HEK293T (cell line): ENCODE measurements around the gene SNX9.

Source experiments
- CTCF ChIA-PET: fragments of 350-600 bp; formaldehyde crosslinking; extraction: SDS; loops from one replicate; lab custom pipeline; 2021; ENCODE audit warnings: antibody characterized with exemption, inconsistent platforms; lab: Yijun Ruan, JAX
- POLR2A ChIA-PET: fragments of 350-600 bp; formaldehyde crosslinking; extraction: SDS; loops from one replicate; lab custom pipeline; 2020; ENCODE audit warnings: antibody characterized with exemption, inconsistent platforms; lab: Yijun Ruan, JAX
- DNase-seq: peaks from one replicate; pipeline ENCODE4 v3.0.0; 2012; ENCODE audit warnings: mixed read lengths; ENCODE audit errors: extremely low spot score
- ARNT ChIP-seq: fragments of 450-650 bp; IDR thresholded peaks from 2 replicates; pipeline ENCODE4 v1.6.1; 2017; ENCODE audit warnings: mild to moderate bottlenecking
- BHLHE40 ChIP-seq: fragments of 450-650 bp; IDR thresholded peaks from 2 replicates; pipeline ENCODE4 v1.6.1; 2016; ENCODE audit warnings: mild to moderate bottlenecking, moderate library complexity, borderline replicate concordance
- CTBP1 ChIP-seq: fragments of 450-650 bp; IDR thresholded peaks from 2 replicates; pipeline ENCODE4 v1.6.1; 2016; ENCODE audit warnings: borderline replicate concordance
- ELF4 ChIP-seq: fragments of 450-650 bp; IDR thresholded peaks from 2 replicates; pipeline ENCODE4 v1.6.1; 2017; ENCODE audit warnings: antibody characterized with exemption
- FOXA1 ChIP-seq: fragments of 450-650 bp; IDR thresholded peaks from 2 replicates; pipeline ENCODE4 v1.6.1; 2016; ENCODE audit warnings: mild to moderate bottlenecking
- FOXK2 ChIP-seq: fragments of 450-650 bp; IDR thresholded peaks from 2 replicates; pipeline ENCODE4 v1.6.1; 2016; ENCODE audit warnings: mild to moderate bottlenecking
- FOXM1 ChIP-seq: fragments of 450-650 bp; IDR thresholded peaks from 2 replicates; pipeline ENCODE4 v1.6.1; 2017; ENCODE audit warnings: mild to moderate bottlenecking, borderline replicate concordance
- HDGF ChIP-seq: fragments of 450-650 bp; IDR thresholded peaks from 2 replicates; pipeline ENCODE4 v1.6.1; 2017; ENCODE audit warnings: antibody characterized with exemption, borderline replicate concordance
- L3MBTL2 ChIP-seq: fragments of 450-650 bp; conservative IDR thresholded peaks from 2 replicates; pipeline ENCODE4 v1.6.1; 2016; ENCODE audit warnings: mild to moderate bottlenecking
- LEF1 ChIP-seq: fragments of 450-650 bp; IDR thresholded peaks from 2 replicates; pipeline ENCODE4 v1.6.1; 2017; ENCODE audit warnings: mild to moderate bottlenecking, borderline replicate concordance
- NFRKB ChIP-seq: fragments of 450-650 bp; IDR thresholded peaks from 2 replicates; pipeline ENCODE4 v1.6.1; 2016; ENCODE audit warnings: mild to moderate bottlenecking, moderate library complexity
- SP1 ChIP-seq: fragments of 450-650 bp; IDR thresholded peaks from 2 replicates; pipeline ENCODE4 v1.6.1; 2017
- SUZ12 ChIP-seq: fragments of 450-650 bp; IDR thresholded peaks from 2 replicates; pipeline ENCODE4 v1.6.1; 2016; ENCODE audit warnings: mild to moderate bottlenecking
- TARDBP ChIP-seq: fragments of 450-650 bp; IDR thresholded peaks from 2 replicates; pipeline ENCODE4 v1.6.1; 2016
- ZNF384 ChIP-seq: fragments of 450-650 bp; IDR thresholded peaks from 2 replicates; pipeline ENCODE4 v1.6.1; 2016
- TF ChIP-seq, protein P1 (sequence below): fragments of 450-650 bp; IDR thresholded peaks from 2 replicates; pipeline ENCODE4 v1.6.1; 2016

SNX9 gene

DNA sequence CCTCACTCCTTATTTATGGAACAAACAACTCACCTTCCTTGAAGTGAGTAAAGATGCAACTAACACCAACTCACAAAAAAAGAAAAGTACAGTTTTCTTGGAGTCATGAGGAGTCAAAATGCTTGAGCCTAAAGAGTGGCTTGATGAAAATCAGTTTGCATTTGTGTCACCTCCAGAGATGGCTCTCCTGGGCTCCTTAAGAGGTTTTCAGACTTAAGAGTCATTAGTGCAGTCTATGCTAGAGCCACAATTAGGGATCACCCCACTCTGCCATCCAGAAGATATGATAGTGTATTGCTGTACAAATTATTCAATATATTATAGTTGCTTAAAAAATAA, 11.9 kb upstream of the SNX9 start:
- POLR2A ChIA-PET = no interaction called here
- DNase-seq = no peak
- CTCF ChIA-PET = interaction anchor here (1.0 kb wide), 1 partner anchor 63 kb away, joined by 3 read pairs; no protein-coding TSS in a partner anchor
- TF ChIP-seq CTBP1 = no peak

DNA sequence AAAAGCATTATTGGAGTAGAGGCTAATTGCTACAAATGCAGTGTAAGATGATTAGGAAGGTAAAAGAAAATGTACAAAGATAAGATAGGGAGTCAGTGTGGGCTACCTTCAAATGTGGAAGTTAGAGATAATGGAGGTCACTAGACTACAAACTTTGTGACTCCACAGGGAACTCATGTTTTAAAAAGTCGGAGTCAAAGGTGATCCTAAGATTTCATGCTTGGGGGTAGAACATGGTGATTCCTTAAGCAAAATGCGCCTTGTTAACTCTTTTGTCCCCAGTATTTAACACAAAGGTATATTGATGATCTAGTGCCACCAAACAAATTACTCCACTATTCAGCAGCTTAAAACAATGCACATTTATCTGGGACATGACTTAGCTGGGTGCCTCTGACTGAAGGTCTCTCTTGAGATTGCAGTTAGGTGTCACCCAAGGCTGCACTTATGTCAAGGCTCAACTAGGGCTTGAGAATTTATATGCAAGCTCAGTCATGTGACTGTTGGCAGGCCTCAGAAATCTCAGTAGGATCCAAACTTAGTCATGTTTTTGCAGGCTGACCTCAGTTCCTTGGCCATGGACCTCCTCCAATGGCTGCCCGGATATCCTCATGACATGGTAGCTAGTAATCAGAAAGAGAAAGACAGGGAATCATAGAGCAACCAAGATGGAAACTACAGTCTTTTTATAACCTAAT, 11.4 kb upstream of the SNX9 start:
- no peak for DNase-seq
- POLR2A ChIA-PET = no interaction called here
- CTCF ChIA-PET = interaction anchor here (1.0 kb wide), 1 partner anchor 63 kb away, joined by 3 read pairs; no protein-coding TSS in a partner anchor
- TF ChIP-seq HDGF (no peak), FOXA1 (no peak), ELF4 (no peak), SUZ12 (no peak), NFRKB (no peak), ARNT (no peak), FOXK2 (no peak), BHLHE40 (no peak), L3MBTL2 (no peak), TARDBP (no peak), CTBP1 (no peak), LEF1 (no peak), FOXM1 (no peak), ZNF384 (no peak), SP1 (no peak)
- TF ChIP-seq, protein P1, sequence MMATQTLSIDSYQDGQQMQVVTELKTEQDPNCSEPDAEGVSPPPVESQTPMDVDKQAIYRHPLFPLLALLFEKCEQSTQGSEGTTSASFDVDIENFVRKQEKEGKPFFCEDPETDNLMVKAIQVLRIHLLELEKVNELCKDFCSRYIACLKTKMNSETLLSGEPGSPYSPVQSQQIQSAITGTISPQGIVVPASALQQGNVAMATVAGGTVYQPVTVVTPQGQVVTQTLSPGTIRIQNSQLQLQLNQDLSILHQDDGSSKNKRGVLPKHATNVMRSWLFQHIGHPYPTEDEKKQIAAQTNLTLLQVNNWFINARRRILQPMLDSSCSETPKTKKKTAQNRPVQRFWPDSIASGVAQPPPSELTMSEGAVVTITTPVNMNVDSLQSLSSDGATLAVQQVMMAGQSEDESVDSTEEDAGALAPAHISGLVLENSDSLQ = no peak

DNA sequence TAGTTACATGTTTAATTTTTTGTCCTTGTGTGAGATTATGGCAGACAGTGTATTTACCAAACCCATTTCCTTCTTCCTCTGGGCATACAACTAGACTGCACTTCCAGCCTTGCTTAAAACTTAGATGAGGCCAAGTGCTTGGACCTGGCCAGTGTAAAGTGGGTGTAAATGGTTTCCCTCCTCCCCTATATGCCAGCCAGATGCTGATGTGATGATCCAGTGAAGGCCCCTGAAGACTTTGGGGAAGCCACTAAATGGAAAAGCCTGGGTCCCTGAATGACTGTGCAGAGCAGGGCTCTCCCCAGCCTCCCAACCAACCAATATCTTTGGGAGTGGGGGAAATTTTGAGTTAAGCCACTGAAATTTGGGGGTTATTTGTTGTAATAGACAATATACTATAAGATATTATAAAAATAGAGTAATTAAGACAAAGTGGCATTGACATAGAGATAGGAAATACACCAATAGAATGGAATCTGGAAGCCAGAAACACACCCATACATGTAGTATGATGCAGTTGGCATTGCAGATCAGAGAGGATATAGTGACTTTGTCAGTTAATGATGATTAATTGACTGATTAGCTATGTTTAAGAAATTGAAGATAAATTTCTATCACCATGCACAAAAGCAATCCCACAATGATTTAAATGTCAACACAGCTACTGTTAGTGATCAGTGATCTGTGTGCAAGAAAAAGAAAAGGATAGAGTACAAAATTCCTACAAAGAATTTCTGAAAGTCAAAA, 10.4 kb upstream of the SNX9 start:
- DNase-seq = no peak
- ChIA-PET POLR2A (no interaction called here), CTCF (no interaction called here)
- TF ChIP-seq SP1 (no peak), BHLHE40 (no peak), FOXM1 (no peak), CTBP1 (no peak), HDGF (no peak), ARNT (no peak), L3MBTL2 (no peak), LEF1 (no peak), TARDBP (no peak), FOXK2 (no peak), FOXA1 (no peak), ELF4 (no peak)
- TF ChIP-seq, protein P1 = no peak

DNA sequence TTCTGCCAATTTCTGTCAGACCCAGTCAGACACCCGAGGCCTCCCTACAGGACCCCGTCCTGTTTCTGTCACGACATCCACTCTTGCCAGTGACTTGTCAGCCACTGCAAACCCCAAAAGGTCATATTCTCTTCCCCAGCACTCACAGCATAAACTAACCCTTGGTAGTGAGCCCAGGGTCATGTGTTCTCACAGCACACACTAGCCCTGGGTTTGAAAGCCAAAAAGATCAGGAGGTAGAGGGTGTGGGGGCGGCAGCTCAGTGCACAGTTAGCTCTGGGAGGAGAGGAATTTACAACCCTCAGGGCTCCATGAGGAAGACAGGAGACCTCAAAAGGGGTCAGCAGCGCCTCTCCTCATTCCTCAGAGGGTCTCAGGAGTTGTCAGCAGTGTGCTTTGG, 9.9 kb upstream of the SNX9 start:
- ChIA-PET POLR2A (no interaction called here), CTCF (interaction anchor here (0.6 kb wide), 1 partner anchor 56 kb away, joined by 4 read pairs; no protein-coding TSS in a partner anchor)
- TF ChIP-seq HDGF (no peak), LEF1 (no peak), BHLHE40 (no peak), FOXA1 (no peak), L3MBTL2 (no peak), ARNT (no peak), FOXM1 (no peak), ELF4 (no peak), NFRKB (no peak)
- no peak for DNase-seq

DNA sequence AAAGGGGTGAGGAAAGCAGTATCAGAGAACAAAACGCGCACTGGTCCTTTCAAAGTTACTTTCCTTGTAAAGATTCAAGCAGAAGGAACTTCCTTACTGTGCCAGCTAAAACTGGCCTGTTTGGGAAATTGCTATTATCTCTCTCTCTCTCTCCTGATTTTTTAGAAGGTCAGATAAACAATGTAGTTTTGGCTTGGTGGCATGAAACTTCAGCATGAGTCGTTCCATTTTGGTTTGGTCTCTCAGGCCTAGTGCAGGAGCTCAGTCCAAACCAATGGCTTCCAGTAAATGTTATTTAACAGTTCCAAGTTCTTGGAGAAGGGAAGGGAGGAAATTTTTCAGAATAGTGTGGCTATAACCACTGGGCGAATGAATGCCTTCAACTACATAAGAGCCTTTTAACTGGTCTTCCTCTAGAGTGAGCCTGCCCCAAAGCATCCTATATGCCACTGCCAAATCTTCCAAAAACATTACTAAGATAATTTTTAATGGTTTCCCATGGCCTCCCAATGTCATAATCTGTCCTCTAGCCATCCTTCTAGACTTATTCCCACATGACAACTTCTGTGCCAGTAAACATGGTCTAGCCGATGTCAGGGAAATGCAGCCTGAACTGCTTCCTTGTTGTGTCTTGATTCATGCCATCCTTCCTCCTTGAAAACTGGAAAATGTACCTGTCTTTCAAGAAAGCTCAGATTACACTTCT, 9.1 kb upstream of the SNX9 start:
- ChIA-PET CTCF (interaction anchor here (0.6 kb wide), 1 partner anchor 55 kb away, joined by 4 read pairs; no protein-coding TSS in a partner anchor), POLR2A (no interaction called here)
- TF ChIP-seq BHLHE40 = no peak
- TF ChIP-seq FOXA1 = no peak
- TF ChIP-seq ELF4 = no peak
- DNase-seq = no peak

DNA sequence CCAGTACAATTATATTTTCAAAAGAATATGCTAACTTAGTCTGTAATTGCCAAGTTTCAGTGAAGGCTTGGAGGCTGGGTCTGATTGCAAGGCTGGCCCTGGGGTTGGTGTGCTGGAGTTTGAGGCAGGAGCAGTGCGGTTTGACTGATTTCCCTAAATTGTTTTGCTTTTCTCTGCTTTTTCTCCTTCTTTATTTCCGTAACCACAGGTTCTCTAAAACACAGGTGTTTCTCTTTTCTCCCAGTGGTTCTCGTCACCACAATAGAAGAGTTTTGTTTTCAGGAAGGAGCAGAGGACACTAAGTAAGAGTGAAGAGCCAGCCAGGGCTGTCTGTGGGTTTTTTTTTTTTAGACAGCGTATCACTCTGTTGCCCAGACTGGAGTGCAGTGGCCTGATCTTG, 8.2 kb upstream of the SNX9 start:
- CTCF ChIA-PET = no interaction called here
- TF ChIP-seq FOXK2 (no peak), CTBP1 (no peak), TARDBP (no peak), ELF4 (no peak), L3MBTL2 (no peak), ZNF384 (no peak), LEF1 (no peak), SUZ12 (no peak), FOXA1 (no peak), HDGF (no peak), FOXM1 (no peak), BHLHE40 (no peak), ARNT (no peak), SP1 (no peak), NFRKB (no peak)
- TF ChIP-seq, protein P1 = no peak
- DNase-seq = no peak
- POLR2A ChIA-PET = interaction anchor here (0.6 kb wide), 1 partner anchor 18 kb away, joined by 3 read pairs; no protein-coding TSS in a partner anchor
